Measurements from ENCODE around the gene CFAP161.

The CFAP161 gene

GRCh38 chr15:81175496-81175895, 41.4 kb downstream of the CFAP161 start:
- Histone ChIP-seq H3K56ac (ENCODE audit: low read length) (no peak overlapping the region), H3K27me3 (ENCODE audit: insufficient read depth, low read length, poor library complexity) (no peaks in the 10 kb centered on the region), H3K23ac (ENCODE audit: low read length) (no peak overlapping the region), H3K36me3 (ENCODE audit: control insufficient read depth, insufficient read depth, low read length) (no peaks in the 10 kb centered on the region), H2BK15ac (replicated peaks; ENCODE audit: low read depth) (no peak overlapping the region), H3K79me1 (ENCODE audit: low read length) (no peaks in the 10 kb centered on the region), H3K4me2 (ENCODE audit: low read length) (no peak overlapping the region), H3K9ac (ENCODE audit: low read length) (no peak overlapping the region), H3K18ac (ENCODE audit: low read length) (no peak overlapping the region), H2BK120ac (ENCODE audit: low read depth, low read length) (no peak overlapping the region), H3K4me3 (ENCODE audit: low read length) (no peak overlapping the region), H3K79me2 (ENCODE audit: control insufficient read depth, insufficient read depth, low read length) (no peaks in the 10 kb centered on the region), H4K8ac (ENCODE audit: low read depth, low read length) (no peak overlapping the region), H3K27ac (ENCODE audit: low read depth, low read length) (no peak overlapping the region), H2BK5ac (ENCODE audit: low read length) (no peak overlapping the region), H2AK5ac (ENCODE audit: low read length) (no peak overlapping the region), H3K4ac (ENCODE audit: low read depth, low read length) (no peak overlapping the region), H3K4me1 (ENCODE audit: control insufficient read depth, low read depth, low read length) (no peaks in the 10 kb centered on the region), H4K5ac (ENCODE audit: low read length) (no peak overlapping the region)
- DNase-seq = no peak
- WGBS (ENCODE audit: extremely low coverage, insufficient coverage, low lambda C conversion rate) = no CpG with 5 or more reads among the region's 1 CpG

- H2BK120ac ChIP-seq (ENCODE audit: low read depth, low read length) = no peak overlapping the region
- no peak overlapping the region for H3K27ac ChIP-seq (ENCODE audit: low read depth, low read length)
- H4K8ac ChIP-seq (ENCODE audit: low read depth, low read length) = no peak overlapping the region
- H2BK5ac ChIP-seq (ENCODE audit: low read length) = no peak overlapping the region
- no peak overlapping the region for H3K18ac ChIP-seq (ENCODE audit: low read length)
- no peak overlapping the region for H3K4me2 ChIP-seq (ENCODE audit: low read length)
- no peaks in the 10 kb centered on the region for H3K36me3 ChIP-seq (ENCODE audit: control insufficient read depth, insufficient read depth, low read length)
- no peak overlapping the region for H3K4ac ChIP-seq (ENCODE audit: low read depth, low read length)
- no peaks in the 10 kb centered on the region for H3K4me1 ChIP-seq (ENCODE audit: control insufficient read depth, low read depth, low read length)
- no peaks in the 10 kb centered on the region for H3K79me2 ChIP-seq (ENCODE audit: control insufficient read depth, insufficient read depth, low read length)
- H3K27me3 ChIP-seq (ENCODE audit: insufficient read depth, low read length, poor library complexity) = no peaks in the 10 kb centered on the region
- no peak overlapping the region for H4K5ac ChIP-seq (ENCODE audit: low read length)
- WGBS (ENCODE audit: extremely low coverage, insufficient coverage, low lambda C conversion rate) = no CpG with 5 or more reads among the region's 16 CpGs
- no peak overlapping the region for H3K56ac ChIP-seq (ENCODE audit: low read length)
- H3K9ac ChIP-seq (ENCODE audit: low read length) = no peak overlapping the region
- H3K79me1 ChIP-seq (ENCODE audit: low read length) = no peaks in the 10 kb centered on the region
- H2AK5ac ChIP-seq (ENCODE audit: low read length) = no peak overlapping the region
- no peak for DNase-seq
- no peak overlapping the region for H3K4me3 ChIP-seq (ENCODE audit: low read length)
- H2BK15ac ChIP-seq (replicated peaks; ENCODE audit: low read depth) = no peak overlapping the region
- no peak overlapping the region for H3K23ac ChIP-seq (ENCODE audit: low read length)
These were observed 42.3 kb downstream of the CFAP161 start for GRCh38 chr15:81176291-81176893.

GRCh38 chr15:81178365-81178764, 44.3 kb downstream of the CFAP161 start:
- no peak overlapping the region for H3K4me2 ChIP-seq (ENCODE audit: low read length)
- no peaks in the 10 kb centered on the region for H3K79me2 ChIP-seq (ENCODE audit: control insufficient read depth, insufficient read depth, low read length)
- no peak overlapping the region for H4K8ac ChIP-seq (ENCODE audit: low read depth, low read length)
- no peak for DNase-seq
- no peak overlapping the region for H3K4me3 ChIP-seq (ENCODE audit: low read length)
- H4K5ac ChIP-seq (ENCODE audit: low read length) = no peak overlapping the region
- no peak overlapping the region for H2AK5ac ChIP-seq (ENCODE audit: low read length)
- no peak overlapping the region for H3K18ac ChIP-seq (ENCODE audit: low read length)
- no peaks in the 10 kb centered on the region for H3K4me1 ChIP-seq (ENCODE audit: control insufficient read depth, low read depth, low read length)
- no peaks in the 10 kb centered on the region for H3K36me3 ChIP-seq (ENCODE audit: control insufficient read depth, insufficient read depth, low read length)
- H3K9ac ChIP-seq (ENCODE audit: low read length) = no peak overlapping the region
- no peak overlapping the region for H3K23ac ChIP-seq (ENCODE audit: low read length)
- H2BK15ac ChIP-seq (replicated peaks; ENCODE audit: low read depth) = no peak overlapping the region
- no peak overlapping the region for H3K27ac ChIP-seq (ENCODE audit: low read depth, low read length)
- no peak overlapping the region for H2BK5ac ChIP-seq (ENCODE audit: low read length)
- no peak overlapping the region for H3K56ac ChIP-seq (ENCODE audit: low read length)
- no peaks in the 10 kb centered on the region for H3K27me3 ChIP-seq (ENCODE audit: insufficient read depth, low read length, poor library complexity)
- H3K79me1 ChIP-seq (ENCODE audit: low read length) = no peaks in the 10 kb centered on the region
- no CpG with 5 or more reads among the region's 2 CpGs for WGBS (ENCODE audit: extremely low coverage, insufficient coverage, low lambda C conversion rate)
- H3K4ac ChIP-seq (ENCODE audit: low read depth, low read length) = no peak overlapping the region
- H2BK120ac ChIP-seq (ENCODE audit: low read depth, low read length) = no peak overlapping the region

- Histone ChIP-seq H3K4me1 (ENCODE audit: control insufficient read depth, low read depth, low read length) (no peaks in the 10 kb centered on the region), H3K4me3 (ENCODE audit: low read length) (no peak overlapping the region), H3K27me3 (ENCODE audit: insufficient read depth, low read length, poor library complexity) (no peaks in the 10 kb centered on the region), H2BK5ac (ENCODE audit: low read length) (no peak overlapping the region), H2BK120ac (ENCODE audit: low read depth, low read length) (no peak overlapping the region), H3K56ac (ENCODE audit: low read length) (no peak overlapping the region), H3K27ac (ENCODE audit: low read depth, low read length) (no peak overlapping the region), H2BK15ac (replicated peaks; ENCODE audit: low read depth) (no peak overlapping the region), H4K8ac (ENCODE audit: low read depth, low read length) (no peak overlapping the region), H3K4me2 (ENCODE audit: low read length) (no peak overlapping the region), H3K18ac (ENCODE audit: low read length) (no peak overlapping the region), H3K36me3 (ENCODE audit: control insufficient read depth, insufficient read depth, low read length) (no peaks in the 10 kb centered on the region), H4K5ac (ENCODE audit: low read length) (no peak overlapping the region), H3K23ac (ENCODE audit: low read length) (no peak overlapping the region), H3K9ac (ENCODE audit: low read length) (no peak overlapping the region), H2AK5ac (ENCODE audit: low read length) (no peak overlapping the region), H3K79me1 (ENCODE audit: low read length) (no peaks in the 10 kb centered on the region), H3K79me2 (ENCODE audit: control insufficient read depth, insufficient read depth, low read length) (no peaks in the 10 kb centered on the region), H3K4ac (ENCODE audit: low read depth, low read length) (no peak overlapping the region)
- WGBS (ENCODE audit: extremely low coverage, insufficient coverage, low lambda C conversion rate) = no CpG with 5 or more reads among the region's 3 CpGs
- DNase-seq = no peak
These were observed 47.1 kb downstream of the CFAP161 start for GRCh38 chr15:81181220-81181619.

- Histone ChIP-seq H3K4me1 (ENCODE audit: control insufficient read depth, low read depth, low read length) (no peaks in the 10 kb centered on the region), H3K27ac (ENCODE audit: low read depth, low read length) (no peak overlapping the region)
These were observed 48.1 kb downstream of the CFAP161 start for GRCh38 chr15:81182031-81182755.

More at GRCh38 chr15:81182031-81182755, 48.1 kb downstream of the CFAP161 start:
- DNase-seq = no peak
- WGBS (ENCODE audit: extremely low coverage, insufficient coverage, low lambda C conversion rate) = no CpG with 5 or more reads among the region's 13 CpGs
- H2AK5ac ChIP-seq (ENCODE audit: low read length) = no peak overlapping the region
- no peak overlapping the region for H3K4me3 ChIP-seq (ENCODE audit: low read length)
- H3K27me3 ChIP-seq (ENCODE audit: insufficient read depth, low read length, poor library complexity) = no peaks in the 10 kb centered on the region
- H3K23ac ChIP-seq (ENCODE audit: low read length) = no peak overlapping the region
- H2BK15ac ChIP-seq (replicated peaks; ENCODE audit: low read depth) = no peak overlapping the region
- H3K18ac ChIP-seq (ENCODE audit: low read length) = no peak overlapping the region
- no peaks in the 10 kb centered on the region for H3K79me1 ChIP-seq (ENCODE audit: low read length)
- H3K4ac ChIP-seq (ENCODE audit: low read depth, low read length) = no peak overlapping the region
- H2BK5ac ChIP-seq (ENCODE audit: low read length) = no peak overlapping the region
- no peak overlapping the region for H3K56ac ChIP-seq (ENCODE audit: low read length)
- no peak overlapping the region for H4K8ac ChIP-seq (ENCODE audit: low read depth, low read length)
- H3K36me3 ChIP-seq (ENCODE audit: control insufficient read depth, insufficient read depth, low read length) = no peaks in the 10 kb centered on the region
- H3K79me2 ChIP-seq (ENCODE audit: control insufficient read depth, insufficient read depth, low read length) = no peaks in the 10 kb centered on the region
- H3K4me2 ChIP-seq (ENCODE audit: low read length) = no peak overlapping the region
- H4K5ac ChIP-seq (ENCODE audit: low read length) = no peak overlapping the region
- H2BK120ac ChIP-seq (ENCODE audit: low read depth, low read length) = no peak overlapping the region
- no peak overlapping the region for H3K9ac ChIP-seq (ENCODE audit: low read length)
